ENCODE results near the gene SFXN5. TPM values are rescaled to one million over a fixed set of nuclear protein-coding genes. Genes with fewer than 3 reads are reported as not detected.

Gene SFXN5
- total RNA-seq, 1 experiment from 2014 or later: 25.9 TPM

GRCh38 chr2:72990695-72991438, 80.6 kb downstream of the SFXN5 start (continued):
- TF ChIP-seq FOXP1 (CRISPR knock-in tag; IDR thresholded peaks at IDR 0.05; ENCODE audit: borderline replicate concordance): no peak
- no peak for TF ChIP-seq MAX (CRISPR knock-in tag; IDR thresholded peaks at IDR 0.05)
- TF ChIP-seq, protein P1, sequence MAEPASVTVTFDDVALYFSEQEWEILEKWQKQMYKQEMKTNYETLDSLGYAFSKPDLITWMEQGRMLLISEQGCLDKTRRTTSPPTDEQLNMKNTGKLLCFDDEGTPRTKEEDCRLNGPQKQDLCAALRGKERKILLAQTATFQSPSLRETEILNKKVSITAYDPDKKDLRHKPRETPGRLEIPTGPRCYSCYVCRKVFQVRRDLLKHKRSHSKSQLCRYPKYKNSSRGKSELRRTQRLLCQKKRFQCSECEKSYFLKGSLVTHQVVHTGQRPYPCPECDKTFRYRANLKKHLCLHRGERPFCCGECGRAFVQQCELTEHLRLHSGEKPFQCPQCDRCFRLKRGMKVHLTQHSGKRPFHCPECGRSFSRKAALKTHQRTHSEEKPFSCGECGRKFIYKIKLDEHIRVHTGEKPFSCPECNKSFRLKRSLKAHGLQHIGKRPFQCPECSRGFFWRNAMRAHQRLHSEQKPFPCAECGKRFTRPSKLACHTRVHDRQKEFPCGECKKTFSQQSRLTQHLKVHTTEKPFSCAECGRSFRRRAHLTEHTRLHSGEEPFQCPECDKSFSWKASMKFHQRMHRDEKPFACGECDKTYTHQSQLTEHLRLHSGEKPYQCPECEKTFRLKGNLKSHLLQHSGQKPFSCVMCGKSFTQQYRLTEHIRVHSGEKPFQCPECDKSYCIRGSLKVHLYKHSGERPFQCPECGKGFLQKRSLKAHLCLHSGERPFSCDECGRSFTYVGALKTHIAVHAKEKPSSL (CRISPR knock-in tag; conservative IDR thresholded peaks at IDR 0.05): no peak
- TF ChIP-seq MYBL2 (CRISPR knock-in tag; IDR thresholded peaks at IDR 0.05): no peak
- TF ChIP-seq, protein P2, sequence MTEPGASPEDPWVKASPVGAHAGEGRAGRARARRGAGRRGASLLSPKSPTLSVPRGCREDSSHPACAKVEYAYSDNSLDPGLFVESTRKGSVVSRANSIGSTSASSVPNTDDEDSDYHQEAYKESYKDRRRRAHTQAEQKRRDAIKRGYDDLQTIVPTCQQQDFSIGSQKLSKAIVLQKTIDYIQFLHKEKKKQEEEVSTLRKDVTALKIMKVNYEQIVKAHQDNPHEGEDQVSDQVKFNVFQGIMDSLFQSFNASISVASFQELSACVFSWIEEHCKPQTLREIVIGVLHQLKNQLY (CRISPR knock-in tag; IDR thresholded peaks at IDR 0.05): no peak
- no peak for TF ChIP-seq ZNF416 (CRISPR knock-in tag; IDR thresholded peaks at IDR 0.05)
- no peak for TF ChIP-seq OVOL2 (CRISPR knock-in tag; IDR thresholded peaks at IDR 0.05; ENCODE audit: borderline replicate concordance)

DNA sequence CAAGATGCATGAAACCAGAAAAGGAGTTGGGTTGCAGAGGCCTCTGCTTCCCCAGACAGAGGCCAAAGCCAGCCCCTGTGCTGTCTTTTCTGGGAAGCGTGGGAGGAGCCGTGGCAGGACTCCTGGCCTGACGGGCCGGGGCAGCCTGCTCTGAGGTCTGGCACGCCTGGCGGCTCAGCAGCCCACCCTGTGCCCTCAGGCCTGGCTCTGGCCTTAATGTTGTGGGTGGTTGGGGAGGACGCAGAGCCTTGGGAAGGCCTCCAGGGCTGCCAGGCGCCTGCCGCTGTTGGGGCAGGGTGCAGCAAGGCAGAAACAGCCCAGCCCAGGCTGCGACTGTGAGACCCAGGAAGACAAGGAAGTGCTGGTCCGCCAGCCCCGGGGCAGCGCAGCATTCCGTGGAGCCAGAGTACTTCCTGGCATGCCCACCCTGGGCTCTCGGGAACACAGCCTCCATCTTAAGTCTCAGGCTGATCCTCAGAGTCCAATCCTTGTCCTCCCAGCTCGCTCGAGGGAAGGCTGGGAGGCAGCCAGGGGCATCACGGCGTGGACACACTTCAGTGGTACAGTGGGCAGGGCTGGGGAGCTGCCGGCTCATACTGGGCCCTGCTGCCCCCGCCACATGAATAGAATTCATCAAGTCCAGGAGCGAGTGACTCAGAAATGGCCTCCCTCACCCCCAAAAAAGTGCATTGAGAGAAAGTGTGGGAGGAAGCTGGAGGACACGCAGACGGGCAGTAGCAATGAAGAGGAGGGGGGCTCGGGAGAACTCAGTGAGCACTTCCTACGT, 81.5 kb downstream of the SFXN5 start:
- no peaks in the 10 kb centered on the region for H3K27me3 Mint-ChIP-seq (ENCODE audit: low read depth)
- TF ChIP-seq CREM (CRISPR knock-in tag; IDR thresholded peaks at IDR 0.05): no peak
- TF ChIP-seq, protein P3, sequence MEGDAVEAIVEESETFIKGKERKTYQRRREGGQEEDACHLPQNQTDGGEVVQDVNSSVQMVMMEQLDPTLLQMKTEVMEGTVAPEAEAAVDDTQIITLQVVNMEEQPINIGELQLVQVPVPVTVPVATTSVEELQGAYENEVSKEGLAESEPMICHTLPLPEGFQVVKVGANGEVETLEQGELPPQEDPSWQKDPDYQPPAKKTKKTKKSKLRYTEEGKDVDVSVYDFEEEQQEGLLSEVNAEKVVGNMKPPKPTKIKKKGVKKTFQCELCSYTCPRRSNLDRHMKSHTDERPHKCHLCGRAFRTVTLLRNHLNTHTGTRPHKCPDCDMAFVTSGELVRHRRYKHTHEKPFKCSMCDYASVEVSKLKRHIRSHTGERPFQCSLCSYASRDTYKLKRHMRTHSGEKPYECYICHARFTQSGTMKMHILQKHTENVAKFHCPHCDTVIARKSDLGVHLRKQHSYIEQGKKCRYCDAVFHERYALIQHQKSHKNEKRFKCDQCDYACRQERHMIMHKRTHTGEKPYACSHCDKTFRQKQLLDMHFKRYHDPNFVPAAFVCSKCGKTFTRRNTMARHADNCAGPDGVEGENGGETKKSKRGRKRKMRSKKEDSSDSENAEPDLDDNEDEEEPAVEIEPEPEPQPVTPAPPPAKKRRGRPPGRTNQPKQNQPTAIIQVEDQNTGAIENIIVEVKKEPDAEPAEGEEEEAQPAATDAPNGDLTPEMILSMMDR (IDR thresholded peaks at IDR 0.05): no peak
- TF ChIP-seq, protein P4, sequence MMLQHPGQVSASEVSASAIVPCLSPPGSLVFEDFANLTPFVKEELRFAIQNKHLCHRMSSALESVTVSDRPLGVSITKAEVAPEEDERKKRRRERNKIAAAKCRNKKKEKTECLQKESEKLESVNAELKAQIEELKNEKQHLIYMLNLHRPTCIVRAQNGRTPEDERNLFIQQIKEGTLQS (CRISPR knock-in tag; conservative IDR thresholded peaks at IDR 0.05): no peak
- TF ChIP-seq, protein P1 (CRISPR knock-in tag; conservative IDR thresholded peaks at IDR 0.05): no peak
- TF ChIP-seq RORB (CRISPR knock-in tag; IDR thresholded peaks at IDR 0.05): no peak
- no peak for TF ChIP-seq SP1 (CRISPR knock-in tag; conservative IDR thresholded peaks at IDR 0.05)
- TF ChIP-seq MAX (CRISPR knock-in tag; IDR thresholded peaks at IDR 0.05): no peak
- TF ChIP-seq SMAD4 (CRISPR knock-in tag; IDR thresholded peaks at IDR 0.05): no peak
- no peak for TF ChIP-seq ESRRA (CRISPR knock-in tag; IDR thresholded peaks at IDR 0.05; ENCODE audit: borderline replicate concordance)
- no peak for TF ChIP-seq ZNF121 (CRISPR knock-in tag; IDR thresholded peaks at IDR 0.05)
- no peak for TF ChIP-seq USF2 (CRISPR knock-in tag; IDR thresholded peaks at IDR 0.05)
- H3K4me3 Mint-ChIP-seq: no peak overlapping the region
- ChIA-PET CTCF (interaction anchor here (1.2 to 4.6 kb wide), 5 partner anchors 96 to 187 kb away, joined by 3 to 46 read pairs (median 4); no protein-coding TSS in a partner anchor), POLR2A (no interaction called here)
- no peak for ATAC-seq
- no peak for DNase-seq (ENCODE audit: low spot score)
- H3K4me1 Mint-ChIP-seq: peaks cover 11% of the 10 kb centered on the region; the same call in 1 of the 2 replicates
- no peaks in the 10 kb centered on the region for H3K36me3 Mint-ChIP-seq
- H3K27ac Mint-ChIP-seq: no peak overlapping the region
- H3K9me3 Mint-ChIP-seq: no peaks in the 10 kb centered on the region
